ENCODE data around the gene FURIN.

GRCh38 chr15:90872486-90873184, 4.2 kb downstream of the FURIN start:
- TF ChIP-seq CTCF (IDR thresholded peaks at IDR 0.05; ENCODE audit: insufficient read depth, low read length) (no peak), POLR2AphosphoS5 (IDR thresholded peaks at IDR 0.05; ENCODE audit: low read depth) (no peak), GABPA (IDR thresholded peaks at IDR 0.05; ENCODE audit: low read depth) (no peak)

Measured in HL-60 (cell line).